Measurements from ENCODE around the gene SSUH2.

The SSUH2 gene

DNA sequence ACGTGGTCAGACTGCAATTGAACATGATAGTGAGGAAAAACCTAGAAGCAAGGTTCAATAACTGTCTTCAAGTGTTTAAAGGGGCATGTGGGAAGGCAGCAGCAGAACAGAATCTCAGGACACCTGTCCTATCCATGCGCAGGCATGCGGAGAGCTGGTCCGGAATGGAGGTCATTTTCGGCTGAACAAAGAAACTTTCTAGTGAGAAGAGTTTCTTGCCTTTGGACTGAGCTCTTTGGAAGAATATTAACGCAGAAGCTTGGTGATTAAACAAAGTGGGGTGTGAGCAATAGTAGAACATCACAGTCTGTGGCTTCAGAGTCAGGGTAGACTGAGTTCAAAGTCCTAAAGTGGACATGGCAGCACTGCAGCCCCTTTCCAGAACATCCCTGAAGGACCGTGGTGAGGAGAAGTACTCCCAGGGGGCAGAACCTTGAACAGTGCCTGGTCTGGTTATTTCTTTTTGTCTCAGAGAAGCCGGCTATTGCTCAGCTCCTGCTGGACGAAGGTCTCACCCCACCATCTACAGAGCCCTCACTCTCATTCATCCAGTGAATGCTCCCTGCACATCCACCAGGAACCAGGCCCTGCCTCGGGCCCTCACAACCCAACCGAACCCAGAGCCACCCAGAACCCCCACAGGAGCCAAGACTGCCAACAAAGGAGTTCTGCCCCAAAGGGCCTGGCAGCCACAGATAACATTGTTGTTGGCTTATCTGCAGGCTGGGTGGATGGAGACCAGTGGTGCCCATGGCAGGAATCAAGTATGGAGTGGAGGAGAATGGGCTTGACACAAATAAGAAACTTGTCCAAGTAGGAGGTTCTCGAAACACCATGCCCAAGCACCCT is 2.8 kb upstream of the SSUH2 start:
- no peak overlapping the region for H3K27ac ChIP-seq
- no peaks in the 10 kb centered on the region for H3K9me3 ChIP-seq (ENCODE audit: severe bottlenecking)
- no peak for DNase-seq
- TF ChIP-seq, protein P1, sequence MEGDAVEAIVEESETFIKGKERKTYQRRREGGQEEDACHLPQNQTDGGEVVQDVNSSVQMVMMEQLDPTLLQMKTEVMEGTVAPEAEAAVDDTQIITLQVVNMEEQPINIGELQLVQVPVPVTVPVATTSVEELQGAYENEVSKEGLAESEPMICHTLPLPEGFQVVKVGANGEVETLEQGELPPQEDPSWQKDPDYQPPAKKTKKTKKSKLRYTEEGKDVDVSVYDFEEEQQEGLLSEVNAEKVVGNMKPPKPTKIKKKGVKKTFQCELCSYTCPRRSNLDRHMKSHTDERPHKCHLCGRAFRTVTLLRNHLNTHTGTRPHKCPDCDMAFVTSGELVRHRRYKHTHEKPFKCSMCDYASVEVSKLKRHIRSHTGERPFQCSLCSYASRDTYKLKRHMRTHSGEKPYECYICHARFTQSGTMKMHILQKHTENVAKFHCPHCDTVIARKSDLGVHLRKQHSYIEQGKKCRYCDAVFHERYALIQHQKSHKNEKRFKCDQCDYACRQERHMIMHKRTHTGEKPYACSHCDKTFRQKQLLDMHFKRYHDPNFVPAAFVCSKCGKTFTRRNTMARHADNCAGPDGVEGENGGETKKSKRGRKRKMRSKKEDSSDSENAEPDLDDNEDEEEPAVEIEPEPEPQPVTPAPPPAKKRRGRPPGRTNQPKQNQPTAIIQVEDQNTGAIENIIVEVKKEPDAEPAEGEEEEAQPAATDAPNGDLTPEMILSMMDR (IDR thresholded peaks at IDR 0.05; ENCODE audit: low read depth, low read length): no peak
- H3K27me3 ChIP-seq (ENCODE audit: insufficient read depth, low read depth, severe bottlenecking): no peaks in the 10 kb centered on the region
- H3K36me3 ChIP-seq: no peaks in the 10 kb centered on the region
- H3K4me3 ChIP-seq (ENCODE audit: low read depth, low read length): no peak overlapping the region

DNA sequence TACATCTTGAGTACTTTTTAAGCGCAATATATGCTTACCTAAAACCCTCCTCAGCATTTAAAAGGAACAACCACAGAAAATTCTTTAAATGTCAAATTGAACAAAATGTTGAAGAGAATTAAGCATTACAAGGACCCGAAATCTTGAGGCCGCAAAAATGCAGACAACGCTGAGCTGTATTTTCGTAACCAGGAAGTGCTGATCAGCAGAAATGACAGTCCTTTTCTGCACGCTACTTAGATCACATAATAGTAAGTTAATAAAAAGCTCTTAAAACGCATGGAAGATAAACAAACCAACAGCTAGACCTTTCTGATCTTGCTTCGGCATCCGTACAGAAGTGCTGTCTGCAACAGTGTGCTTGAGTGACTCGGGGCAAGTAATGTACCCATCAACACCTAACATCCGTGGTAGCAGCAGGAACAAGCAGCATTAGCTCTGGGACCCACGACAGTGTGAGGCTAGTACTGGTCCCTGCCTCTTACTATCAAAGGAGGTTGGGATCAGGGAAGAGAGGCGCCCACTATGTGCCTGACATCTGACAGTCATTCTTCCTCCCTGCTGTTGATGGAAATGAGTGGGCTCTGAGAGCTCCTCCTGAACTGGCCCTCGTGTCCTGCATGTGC is 1.8 kb upstream of the SSUH2 start:
- no peaks in the 10 kb centered on the region for H3K9me3 ChIP-seq (ENCODE audit: severe bottlenecking)
- DNase-seq: no peak
- TF ChIP-seq, protein P1 (IDR thresholded peaks at IDR 0.05; ENCODE audit: low read depth, low read length): no peak
- no peaks in the 10 kb centered on the region for H3K36me3 ChIP-seq
- no peak overlapping the region for H3K27ac ChIP-seq
- H3K27me3 ChIP-seq (ENCODE audit: insufficient read depth, low read depth, severe bottlenecking): no peaks in the 10 kb centered on the region
- H3K4me3 ChIP-seq (ENCODE audit: low read depth, low read length): no peak overlapping the region

DNA sequence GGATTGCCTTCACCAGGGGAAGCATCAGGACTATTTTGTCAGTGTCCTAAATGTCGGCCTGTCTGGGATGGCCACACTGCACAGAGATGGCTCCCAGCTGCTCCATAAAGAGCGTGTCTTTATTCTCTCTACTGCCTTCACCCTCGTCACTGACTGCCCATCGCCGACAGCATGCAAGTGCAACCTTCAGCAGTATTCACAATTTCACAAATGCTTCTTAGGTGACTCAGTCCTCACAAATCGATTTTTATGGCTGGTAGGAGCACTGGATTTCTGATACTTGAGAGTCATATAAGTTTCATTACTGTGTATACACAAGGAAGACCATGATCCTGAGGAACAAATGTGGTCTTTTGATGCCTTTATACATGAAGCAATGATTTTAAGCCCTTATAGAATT is 1.1 kb upstream of the SSUH2 start:
- TF ChIP-seq, protein P1 (IDR thresholded peaks at IDR 0.05; ENCODE audit: low read depth, low read length): no peak
- no peak for DNase-seq
- H3K27ac ChIP-seq: no peak overlapping the region

DNA sequence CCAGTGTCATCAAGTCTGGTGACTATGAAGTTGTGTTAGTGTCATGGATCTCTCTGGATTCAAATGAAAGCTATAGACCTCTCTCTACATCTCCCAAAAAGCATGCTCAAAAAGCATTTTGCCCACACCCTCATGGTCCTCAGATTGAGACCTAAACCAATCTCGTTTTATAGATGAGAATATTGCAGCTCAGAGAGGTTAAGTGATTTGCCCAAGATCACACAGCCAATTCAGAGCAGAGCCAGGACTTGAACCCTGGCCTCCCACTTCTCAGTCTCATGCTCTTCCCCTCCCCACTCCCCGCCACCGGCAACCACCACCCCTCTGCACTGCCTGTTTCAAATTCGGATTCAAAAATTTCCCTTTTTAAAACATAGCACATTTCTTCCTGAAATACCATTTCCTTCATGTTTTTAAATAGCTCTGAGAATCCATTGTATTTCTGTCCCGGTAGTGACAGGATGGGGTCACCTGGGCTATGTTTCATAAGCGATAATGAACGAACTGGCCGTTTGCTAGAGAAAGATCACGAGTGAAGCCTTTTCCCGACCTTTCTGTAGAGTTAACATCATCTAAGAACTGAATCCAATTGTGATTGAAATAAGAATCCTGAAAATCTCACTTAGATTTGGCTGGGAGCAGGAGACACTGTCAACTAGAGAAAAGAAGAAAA is 769 bp downstream of the SSUH2 start:
- TF ChIP-seq, protein P1 (IDR thresholded peaks at IDR 0.05; ENCODE audit: low read depth, low read length): no peak
- Histone ChIP-seq H3K27ac (no peak overlapping the region), H3K9me3 (ENCODE audit: severe bottlenecking) (no peaks in the 10 kb centered on the region), H3K36me3 (no peaks in the 10 kb centered on the region), H3K27me3 (ENCODE audit: insufficient read depth, low read depth, severe bottlenecking) (no peaks in the 10 kb centered on the region), H3K4me3 (ENCODE audit: low read depth, low read length) (no peak overlapping the region)
- DNase-seq: no peak

More for the DNA sequence above, 1.1 kb upstream of the SSUH2 start:
- Histone ChIP-seq H3K27me3 (ENCODE audit: insufficient read depth, low read depth, severe bottlenecking) (no peaks in the 10 kb centered on the region), H3K4me3 (ENCODE audit: low read depth, low read length) (no peak overlapping the region), H3K36me3 (no peaks in the 10 kb centered on the region), H3K9me3 (ENCODE audit: severe bottlenecking) (no peaks in the 10 kb centered on the region)

DNA sequence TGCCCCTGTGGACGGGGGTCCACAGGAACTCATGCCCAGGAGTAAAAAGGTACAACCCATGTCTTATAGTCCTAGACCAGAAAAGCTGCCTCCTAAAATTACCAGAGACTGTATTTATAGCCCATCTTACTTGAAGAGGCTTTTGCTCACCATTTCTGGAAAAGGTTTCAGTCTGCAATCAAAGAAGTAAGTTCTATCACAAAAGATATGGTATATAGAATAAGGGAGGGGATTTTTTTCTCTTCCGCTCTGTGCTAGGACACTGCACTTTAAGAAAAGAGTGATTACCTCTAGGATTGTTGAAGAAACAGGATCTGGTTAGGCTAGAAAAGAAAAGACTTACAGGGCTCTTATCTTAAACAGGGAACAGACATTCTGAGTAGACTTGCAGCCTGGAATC is 2.6 kb downstream of the SSUH2 start:
- H3K27me3 ChIP-seq (ENCODE audit: insufficient read depth, low read depth, severe bottlenecking): no peaks in the 10 kb centered on the region
- no peak overlapping the region for H3K4me3 ChIP-seq (ENCODE audit: low read depth, low read length)
- no peak for DNase-seq
- no peak overlapping the region for H3K27ac ChIP-seq
- no peaks in the 10 kb centered on the region for H3K9me3 ChIP-seq (ENCODE audit: severe bottlenecking)
- TF ChIP-seq, protein P1 (IDR thresholded peaks at IDR 0.05; ENCODE audit: low read depth, low read length): no peak
- H3K36me3 ChIP-seq: no peaks in the 10 kb centered on the region

Measured in WERI-Rb-1 (cell line).